ENCODE measurements around the gene CLIC3.

The CLIC3 gene

GRCh38 chr9:136979769-136980587, 16.4 kb downstream of the CLIC3 start:
- H3K36me3 ChIP-seq (ENCODE audit: insufficient read depth, low read length) = no peaks in the 10 kb centered on the region
- H3K4me2 ChIP-seq (ENCODE audit: insufficient read depth, low read length) = no peak overlapping the region
- no peaks in the 10 kb centered on the region for H3K9me3 ChIP-seq (ENCODE audit: insufficient read depth, low read length, severe bottlenecking)
- no peak for ATAC-seq (ENCODE audit: insufficient read depth, low read depth)
- no peaks in the 10 kb centered on the region for H3K27me3 ChIP-seq (ENCODE audit: insufficient read depth, low read length, poor library complexity)
- H3K27ac ChIP-seq (ENCODE audit: low read length) = no peak overlapping the region
- no peaks in the 10 kb centered on the region for H3K79me2 ChIP-seq (ENCODE audit: insufficient read depth, low read length)
- H4K20me1 ChIP-seq (ENCODE audit: insufficient read depth, low read length) = no peaks in the 10 kb centered on the region
- H3K9ac ChIP-seq (ENCODE audit: low read depth, low read length) = no peak overlapping the region
- no peak for TF ChIP-seq EZH2 (IDR thresholded peaks at IDR 0.05; ENCODE audit: borderline replicate concordance, low read depth, low read length, severe bottlenecking)
- no peak for TF ChIP-seq CTCF (IDR thresholded peaks at IDR 0.05; ENCODE audit: borderline replicate concordance, extremely low read depth, low read length, poor library complexity, severe bottlenecking)
- no peak overlapping the region for H2AFZ ChIP-seq (ENCODE audit: low read depth, low read length)
- H3K4me1 ChIP-seq (ENCODE audit: insufficient read depth, low read length) = no peaks in the 10 kb centered on the region
- no peak overlapping the region for H3K4me3 ChIP-seq (ENCODE audit: low read depth in 1 of 2, low read length in 2 of 2)
- DNase-seq = no peak

DNA sequence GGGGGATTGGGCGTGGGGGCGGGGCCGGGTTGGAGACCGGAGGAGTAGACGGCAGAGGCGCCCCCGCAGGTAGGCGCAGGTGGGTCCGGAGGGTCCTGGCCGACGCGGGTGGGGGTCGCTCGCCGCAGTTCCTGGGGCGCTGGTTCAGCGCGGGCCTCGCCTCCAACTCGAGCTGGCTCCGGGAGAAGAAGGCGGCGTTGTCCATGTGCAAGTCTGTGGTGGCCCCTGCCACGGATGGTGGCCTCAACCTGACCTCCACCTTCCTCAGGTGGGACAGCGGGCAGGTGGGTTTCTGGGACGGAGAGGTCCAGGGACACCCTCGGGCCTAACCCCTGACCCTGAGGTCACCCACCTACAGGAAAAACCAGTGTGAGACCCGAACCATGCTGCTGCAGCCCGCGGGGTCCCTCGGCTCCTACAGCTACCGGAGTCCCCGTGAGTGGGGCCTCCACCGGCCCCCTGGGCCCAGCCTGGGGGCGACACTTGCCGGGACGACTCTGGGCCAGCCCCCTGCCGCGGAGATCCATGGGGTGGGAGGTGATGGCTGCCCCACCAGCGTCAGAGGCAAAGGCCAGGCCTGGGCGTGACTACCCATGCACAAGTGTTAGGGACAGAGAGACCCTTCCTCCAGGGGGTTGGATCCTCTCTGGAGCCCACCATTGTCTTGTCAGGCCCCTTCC, 17.4 kb downstream of the CLIC3 start:
- no peaks in the 10 kb centered on the region for H3K36me3 ChIP-seq (ENCODE audit: insufficient read depth, low read length)
- H3K9me3 ChIP-seq (ENCODE audit: insufficient read depth, low read length, severe bottlenecking) = no peaks in the 10 kb centered on the region
- no peak overlapping the region for H3K9ac ChIP-seq (ENCODE audit: low read depth, low read length)
- H4K20me1 ChIP-seq (ENCODE audit: insufficient read depth, low read length) = no peaks in the 10 kb centered on the region
- no peak for TF ChIP-seq EZH2 (IDR thresholded peaks at IDR 0.05; ENCODE audit: borderline replicate concordance, low read depth, low read length, severe bottlenecking)
- no peak for TF ChIP-seq CTCF (IDR thresholded peaks at IDR 0.05; ENCODE audit: borderline replicate concordance, extremely low read depth, low read length, poor library complexity, severe bottlenecking)
- H3K4me2 ChIP-seq (ENCODE audit: insufficient read depth, low read length) = no peak overlapping the region
- no peak for ATAC-seq (ENCODE audit: insufficient read depth, low read depth)
- H3K4me1 ChIP-seq (ENCODE audit: insufficient read depth, low read length) = no peaks in the 10 kb centered on the region
- H3K4me3 ChIP-seq (ENCODE audit: low read depth in 1 of 2, low read length in 2 of 2) = no peak overlapping the region
- no peak overlapping the region for H3K27ac ChIP-seq (ENCODE audit: low read length)
- no peaks in the 10 kb centered on the region for H3K27me3 ChIP-seq (ENCODE audit: insufficient read depth, low read length, poor library complexity)
- no peak for DNase-seq
- no peak overlapping the region for H2AFZ ChIP-seq (ENCODE audit: low read depth, low read length)
- no peaks in the 10 kb centered on the region for H3K79me2 ChIP-seq (ENCODE audit: insufficient read depth, low read length)

DNA sequence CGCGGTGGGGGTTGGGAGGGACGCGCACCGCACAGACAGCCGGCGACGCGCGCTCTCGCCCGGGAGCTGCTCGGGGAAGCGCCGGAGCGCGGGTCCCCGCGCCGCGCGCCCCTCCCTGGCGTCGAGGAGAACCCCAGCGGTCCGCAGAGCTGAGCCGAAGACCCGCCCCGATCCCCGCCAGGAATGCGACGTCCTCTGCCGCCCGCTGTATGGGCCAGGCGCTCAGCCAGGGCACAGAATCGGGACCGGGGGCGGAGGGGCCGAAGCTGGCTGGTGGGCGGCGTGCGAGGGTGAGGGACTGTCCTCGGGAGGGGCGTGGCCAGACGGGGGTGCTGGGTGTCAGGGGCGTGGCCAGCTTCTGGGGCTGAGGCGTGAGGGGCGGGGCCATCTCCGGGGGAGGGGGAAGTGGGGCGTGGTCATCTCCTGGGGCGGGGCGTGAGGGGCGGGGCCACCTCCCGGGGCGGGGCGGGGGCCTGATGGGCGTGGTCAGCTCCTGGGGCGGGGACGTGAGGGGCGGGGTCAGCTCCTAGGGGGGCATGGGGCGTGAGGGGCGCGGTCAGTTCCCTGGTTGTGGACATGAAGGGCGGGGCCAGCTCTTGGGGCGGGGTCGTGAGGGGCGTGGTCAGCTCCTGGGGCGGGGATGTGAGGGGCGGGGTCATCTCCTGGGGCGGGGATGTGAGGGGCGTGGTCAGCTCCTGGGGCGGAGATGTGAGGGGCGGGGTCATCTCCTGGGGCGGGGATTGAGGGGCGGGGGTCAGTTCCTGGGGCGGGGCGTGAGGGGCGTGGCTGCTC, 18.1 kb downstream of the CLIC3 start:
- H3K79me2 ChIP-seq (ENCODE audit: insufficient read depth, low read length) = no peaks in the 10 kb centered on the region
- H3K4me3 ChIP-seq (ENCODE audit: low read depth in 1 of 2, low read length in 2 of 2) = no peak overlapping the region
- no peaks in the 10 kb centered on the region for H3K36me3 ChIP-seq (ENCODE audit: insufficient read depth, low read length)
- H3K27me3 ChIP-seq (ENCODE audit: insufficient read depth, low read length, poor library complexity) = no peaks in the 10 kb centered on the region
- no peaks in the 10 kb centered on the region for H4K20me1 ChIP-seq (ENCODE audit: insufficient read depth, low read length)
- no peak for ATAC-seq (ENCODE audit: insufficient read depth, low read depth)
- H3K9ac ChIP-seq (ENCODE audit: low read depth, low read length) = no peak overlapping the region
- no peak overlapping the region for H2AFZ ChIP-seq (ENCODE audit: low read depth, low read length)
- no peak overlapping the region for H3K27ac ChIP-seq (ENCODE audit: low read length)
- no peak for DNase-seq
- H3K4me1 ChIP-seq (ENCODE audit: insufficient read depth, low read length) = no peaks in the 10 kb centered on the region
- TF ChIP-seq EZH2 (IDR thresholded peaks at IDR 0.05; ENCODE audit: borderline replicate concordance, low read depth, low read length, severe bottlenecking) = no peak
- TF ChIP-seq CTCF (IDR thresholded peaks at IDR 0.05; ENCODE audit: borderline replicate concordance, extremely low read depth, low read length, poor library complexity, severe bottlenecking) = no peak
- no peaks in the 10 kb centered on the region for H3K9me3 ChIP-seq (ENCODE audit: insufficient read depth, low read length, severe bottlenecking)
- no peak overlapping the region for H3K4me2 ChIP-seq (ENCODE audit: insufficient read depth, low read length)

Measured in DND-41 (cell line).